HG02642 (cell line): ENCODE results near the gene USP35.
"Not testable (repeated sequence)": the region's sequence is repeated elsewhere in the genome, so short reads cannot be mapped to it uniquely, and the experiment has no call there.

Experiments used
- ATAC-seq: cut with Tn5 transposase; IDR thresholded peaks from one replicate; pipeline ENCODE4 v1.9.1; 2021; ENCODE audit warnings: mild to moderate bottlenecking; ENCODE audit not compliant: unreplicated experiment, poor library complexity

Gene USP35

DNA sequence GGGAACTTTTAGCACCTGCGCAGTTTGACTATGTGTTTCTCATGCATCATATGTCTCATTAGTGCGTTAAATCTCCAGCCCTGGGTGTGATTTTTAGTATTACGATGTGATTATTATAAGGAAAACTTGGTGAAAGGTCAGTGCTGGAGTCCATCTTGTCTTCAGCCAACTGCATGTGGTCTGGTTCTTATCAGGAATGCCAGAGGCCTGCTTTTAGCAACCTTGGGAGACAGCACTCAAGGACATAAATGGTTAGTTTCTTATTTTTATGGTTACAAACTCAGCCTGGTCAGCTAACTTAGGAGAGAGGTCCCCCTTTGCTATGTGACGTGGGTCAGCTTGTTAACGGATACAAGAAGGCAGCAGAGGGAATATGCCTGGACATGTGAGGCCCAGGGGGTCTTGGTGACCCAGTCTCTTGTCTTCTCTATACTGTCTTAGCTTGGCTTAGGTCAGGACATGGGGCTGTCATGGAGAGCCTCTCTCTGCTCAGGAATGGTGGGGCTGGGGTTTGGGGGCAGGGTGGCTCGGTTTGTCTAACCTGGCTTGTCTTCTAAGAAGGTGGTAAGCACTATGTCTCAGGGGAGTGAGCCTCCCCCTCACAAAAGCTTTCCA lies 21.8 kb upstream of the USP35 start:
- ATAC-seq, result no peak

DNA sequence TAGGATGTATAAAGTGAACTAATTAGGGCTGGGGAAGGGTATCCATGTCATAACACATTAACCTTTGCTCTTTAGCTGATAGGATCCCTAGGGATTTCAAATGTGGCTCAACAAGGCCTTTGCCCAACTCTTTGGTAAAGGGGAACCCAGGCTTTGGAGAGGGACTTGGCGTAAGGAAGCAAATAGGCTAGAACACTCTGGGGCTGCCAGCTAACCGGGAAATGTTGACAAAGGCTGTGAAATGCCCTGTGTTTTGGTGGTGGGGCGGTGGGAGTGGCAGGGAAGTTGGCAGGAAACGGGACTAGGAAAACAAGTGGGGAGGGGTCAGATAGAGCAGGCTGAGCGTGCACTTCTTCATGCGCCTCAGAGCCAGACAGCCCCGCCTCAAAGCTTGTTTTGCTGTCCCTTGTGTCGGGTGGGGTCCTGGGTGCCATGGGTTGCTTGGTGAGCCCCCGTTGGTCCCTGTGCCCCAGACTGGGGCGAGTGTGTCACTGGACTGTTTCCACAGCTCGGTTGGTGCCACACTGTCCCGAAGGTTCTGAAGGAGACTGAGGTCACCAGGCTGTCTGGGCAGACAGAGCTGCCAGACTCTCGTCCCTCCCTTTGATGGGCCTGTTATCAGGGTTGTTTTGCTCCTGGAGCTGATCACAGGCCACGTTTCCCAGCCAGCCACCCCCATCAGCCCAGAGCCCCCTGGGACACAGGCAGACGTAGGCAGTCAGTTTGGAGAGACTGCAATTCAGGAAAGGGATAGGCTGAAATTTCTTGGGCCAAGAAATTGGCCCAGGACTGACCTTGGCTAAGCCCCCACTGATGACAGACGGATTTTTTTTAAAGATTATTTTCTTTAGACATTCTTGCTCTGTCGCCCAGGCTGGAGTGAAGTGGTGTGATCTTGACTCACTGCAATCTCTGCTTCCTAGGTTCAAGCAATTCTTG lies 19.9 kb upstream of the USP35 start:
- no peak for ATAC-seq

GRCh38 chr11:78170413-78170812 lies 18.3 kb upstream of the USP35 start:
- no peak for ATAC-seq

DNA sequence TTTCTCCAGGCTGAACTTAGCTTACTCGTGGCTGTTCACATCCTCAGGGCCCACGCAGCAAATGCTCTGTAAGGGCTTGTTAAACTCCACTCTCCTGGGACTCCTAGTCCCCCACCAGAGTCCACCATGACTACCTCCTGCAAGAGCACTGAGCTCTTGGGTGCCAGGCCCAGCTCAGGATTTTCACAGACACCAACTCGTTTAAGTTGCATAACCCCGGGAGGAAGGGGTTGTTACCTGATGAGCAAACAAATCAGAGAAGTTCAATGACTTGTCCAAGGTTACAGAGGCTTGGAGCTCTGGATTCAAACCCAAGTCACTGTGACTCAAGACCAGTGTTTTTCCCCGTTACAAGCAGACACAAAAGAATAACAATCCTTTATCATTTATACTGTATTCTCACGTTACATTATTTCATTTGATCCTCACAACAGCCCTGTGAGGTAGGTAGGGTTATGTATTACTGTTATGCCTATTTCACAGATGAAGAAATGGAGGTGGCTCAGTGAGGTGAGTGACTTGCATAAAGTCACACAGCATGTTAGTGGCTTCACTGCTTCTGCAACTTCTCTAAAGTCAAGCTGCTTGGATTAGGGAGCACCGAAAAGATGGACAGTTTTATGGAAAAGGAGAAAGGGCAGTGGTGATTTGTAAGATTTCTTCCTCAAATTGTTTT lies 17.7 kb upstream of the USP35 start:
- ATAC-seq, result no peak

DNA sequence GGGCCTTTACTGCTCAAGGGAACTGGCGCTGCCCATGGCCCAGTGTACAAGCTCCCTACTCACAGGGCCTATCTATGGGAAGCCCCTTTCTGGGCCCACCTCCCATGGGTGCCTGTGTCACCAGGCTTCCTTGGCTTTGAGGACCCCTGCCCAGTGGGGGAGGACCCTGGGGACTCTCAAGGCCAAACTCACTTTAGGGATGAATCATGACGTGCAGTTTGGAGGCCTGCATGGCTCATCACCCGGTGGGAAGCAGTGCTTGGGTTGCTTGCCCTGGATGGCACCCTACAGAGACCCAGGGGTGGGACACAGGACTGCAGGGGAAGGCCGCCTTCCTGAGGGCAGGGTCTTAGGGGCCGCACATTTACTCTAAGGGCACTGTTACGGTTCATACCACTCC lies 16.8 kb upstream of the USP35 start:
- no peak for ATAC-seq

DNA sequence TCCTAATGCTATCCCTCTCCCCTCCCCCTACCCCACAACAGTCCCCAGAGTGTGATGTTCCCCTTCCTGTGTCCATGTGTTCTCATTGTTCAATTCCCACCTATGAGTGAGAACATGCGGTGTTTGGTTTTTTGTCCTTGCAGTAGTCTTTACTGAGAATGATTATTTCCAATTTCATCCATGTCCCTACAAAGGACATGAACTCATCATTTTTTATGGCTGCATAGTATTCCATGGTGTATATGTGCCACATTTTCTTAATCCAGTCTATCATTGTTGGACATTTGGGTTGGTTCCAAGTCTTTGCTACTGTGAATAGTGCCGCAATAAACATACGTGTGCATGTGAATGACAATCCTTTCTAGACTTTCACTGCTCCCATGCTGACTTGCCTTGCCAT lies 12.9 kb upstream of the USP35 start:
- ATAC-seq, result not testable (repeated sequence)

- no peak for ATAC-seq
Measured at GRCh38 chr11:78176605-78177141, 12.0 kb upstream of the USP35 start.

- no peak for ATAC-seq
Measured at GRCh38 chr11:78177216-78177615, 11.5 kb upstream of the USP35 start.

GRCh38 chr11:78179459-78180071 lies 9.2 kb upstream of the USP35 start:
- no peak for ATAC-seq

- no peak for ATAC-seq
Measured at GRCh38 chr11:78180751-78181150, 8.0 kb upstream of the USP35 start.

DNA sequence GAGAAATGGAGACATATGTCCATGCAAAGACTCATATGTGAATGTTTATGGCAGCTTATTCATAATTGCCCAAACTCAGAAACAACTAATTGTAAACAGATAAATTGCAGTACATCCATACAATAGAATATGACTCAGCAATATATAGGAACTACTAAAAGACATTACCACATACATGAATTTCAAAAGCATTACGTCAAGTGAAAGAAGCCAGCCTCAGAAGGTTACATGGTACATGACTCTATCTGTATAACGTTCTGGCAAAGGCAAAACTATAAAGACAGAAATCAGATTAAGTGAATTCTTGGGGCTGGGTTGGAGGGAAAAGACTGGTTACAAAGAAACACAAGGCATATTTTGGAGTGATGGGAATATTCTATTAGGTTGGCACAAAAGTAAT lies 7.5 kb upstream of the USP35 start:
- ATAC-seq, result no peak

DNA sequence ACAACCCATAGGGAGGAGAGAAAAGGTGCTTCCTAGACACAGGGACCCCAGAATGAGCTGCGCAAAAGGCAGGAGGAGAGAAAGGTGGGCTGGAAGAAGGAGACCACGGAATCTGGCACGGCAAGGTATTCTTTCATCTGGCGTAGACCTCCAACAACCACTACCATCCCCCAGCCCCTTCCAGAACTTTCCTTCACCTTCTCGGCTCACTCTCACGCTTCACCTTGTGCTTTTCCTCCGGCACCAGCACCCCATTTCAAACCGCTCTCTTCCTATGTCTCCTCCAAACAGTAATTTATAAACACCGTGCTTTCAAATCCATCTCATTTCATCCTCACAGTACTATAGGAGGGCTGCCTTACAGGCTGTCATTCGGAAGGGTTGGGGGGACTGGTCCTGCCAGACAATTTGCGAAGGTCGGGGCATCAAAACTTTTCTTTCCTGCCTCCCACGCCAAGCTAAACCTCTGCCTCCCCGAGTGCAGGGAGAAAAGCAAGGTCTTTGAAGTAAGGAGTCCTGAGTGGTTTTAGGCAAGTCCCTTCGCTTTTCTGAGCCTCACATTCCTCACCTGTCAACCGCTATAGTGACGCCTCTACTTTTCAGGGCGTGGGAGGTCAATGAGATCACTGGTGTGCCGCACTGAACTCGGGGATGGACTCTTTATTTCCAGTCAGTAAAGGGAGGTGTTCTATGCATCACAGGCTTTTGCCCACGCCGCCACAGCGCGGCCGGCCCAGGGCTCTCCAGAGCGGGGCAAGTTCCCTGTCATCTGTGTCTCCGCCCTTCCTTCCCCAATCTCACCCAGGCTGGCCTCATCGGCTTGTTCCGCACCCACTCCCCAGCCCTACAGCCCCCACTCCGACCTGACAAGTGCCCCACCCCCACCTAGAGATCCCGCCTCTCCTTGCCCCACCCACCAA lies 1.1 kb upstream of the USP35 start:
- peak; percentile 23 for ATAC-seq

DNA sequence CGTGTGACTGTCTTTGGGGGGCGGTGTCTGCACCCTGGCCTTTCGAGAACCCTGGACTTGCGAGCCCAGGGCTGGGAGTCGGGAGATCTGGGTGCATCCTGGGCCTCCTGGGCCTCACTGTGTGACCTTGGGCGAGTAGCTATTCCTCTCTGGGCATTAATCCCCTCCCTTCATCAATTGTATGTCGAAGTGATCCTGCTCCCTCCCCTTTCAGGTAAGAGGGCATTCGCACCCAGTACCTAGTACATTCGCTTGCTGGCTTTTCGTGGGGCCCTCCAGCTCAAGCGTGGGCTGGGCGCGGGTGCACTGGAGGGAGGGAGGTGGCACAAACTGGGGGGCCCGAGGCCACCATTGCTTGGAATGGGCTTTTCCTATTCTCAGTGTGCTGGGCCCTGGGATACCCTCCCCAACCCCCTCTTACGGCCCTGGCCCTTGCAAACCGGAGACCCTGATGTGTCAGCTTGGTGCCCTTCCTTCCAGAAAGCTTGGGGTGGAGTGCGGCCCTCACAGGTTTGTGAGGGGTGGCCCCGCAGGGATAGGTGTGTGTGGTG lies 530 bp downstream of the USP35 start:
- no peak for ATAC-seq

GRCh38 chr11:78189851-78190250 lies 1.1 kb downstream of the USP35 start:
- ATAC-seq, result no peak

GRCh38 chr11:78190374-78190773 lies 1.7 kb downstream of the USP35 start:
- no peak for ATAC-seq

DNA sequence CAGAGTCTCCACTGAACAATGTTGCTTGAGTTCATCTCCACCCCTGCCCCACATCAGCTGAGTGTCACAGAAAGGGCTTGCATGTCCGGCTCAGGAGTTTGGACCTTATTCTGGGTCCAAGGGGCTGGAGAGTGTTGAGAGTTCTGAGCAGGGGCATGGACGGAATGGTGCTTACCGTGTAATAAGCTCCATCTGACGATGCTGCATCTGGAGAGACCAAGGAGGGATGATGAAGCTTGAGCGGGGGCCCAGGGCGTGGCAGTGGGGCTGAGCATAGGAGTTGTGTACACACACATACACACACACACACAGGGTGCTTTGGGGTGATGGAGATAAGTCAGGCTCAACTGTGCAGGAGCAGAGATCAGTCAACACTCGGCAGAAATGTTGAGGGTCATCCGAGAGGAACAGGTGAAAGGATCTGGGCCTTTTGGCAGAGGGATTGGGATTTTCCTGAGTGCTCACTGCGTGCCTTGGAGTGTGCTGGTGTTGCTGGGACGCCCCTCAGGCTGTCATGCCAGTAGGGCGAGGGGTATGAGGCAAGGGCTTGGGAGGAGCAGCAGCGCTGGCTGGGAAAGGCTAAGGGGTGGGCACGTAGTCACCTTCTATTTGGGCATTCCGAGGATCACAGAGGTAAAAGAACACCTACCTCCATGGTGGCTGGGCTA lies 2.3 kb downstream of the USP35 start:
- ATAC-seq, result no peak

DNA sequence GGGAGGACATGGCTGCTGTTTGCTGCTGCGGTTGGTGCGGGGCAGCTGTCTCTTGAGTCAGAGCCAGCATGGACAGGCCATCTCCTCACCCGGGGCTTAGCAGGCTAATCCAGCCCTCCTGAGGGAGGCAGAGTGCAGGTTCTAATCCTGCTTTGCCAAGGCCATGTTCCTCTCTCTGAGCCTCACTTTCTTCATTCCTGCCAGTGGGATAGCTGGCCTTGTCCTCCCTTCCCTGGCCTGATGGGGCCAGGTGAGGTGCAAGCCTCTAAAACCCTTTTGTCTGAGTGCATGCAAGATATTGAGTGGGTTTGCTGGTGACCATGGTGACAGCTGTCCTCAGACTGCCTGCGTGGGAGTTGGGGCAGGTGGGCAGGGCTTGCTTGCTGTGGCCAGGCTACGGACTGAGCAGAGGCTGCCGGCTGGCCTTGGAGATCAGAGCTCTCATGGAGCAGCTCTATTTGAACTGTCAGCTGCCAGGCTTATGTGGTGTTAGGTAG lies 3.6 kb downstream of the USP35 start:
- ATAC-seq, result no peak

GRCh38 chr11:78192911-78193351 lies 4.2 kb downstream of the USP35 start:
- no peak for ATAC-seq
